Activated CD4-positive, alpha-beta T cell treated with anti-CD3 and anti-CD28 coated beads, Interleukin-2, amount 50 U/mL, for 48 hours (primary cell): ENCODE measurements around the gene SCCPDH.
"Not testable (repeated sequence)": the region's sequence is repeated elsewhere in the genome, so short reads cannot be mapped to it uniquely, and the experiment has no call there.

ENCODE experiments used
- DNase-seq, 2 experiments: peaks; one replicate each; pipeline ENCODE4 v3.0.0-alpha.2; 2020

The SCCPDH gene

DNA sequence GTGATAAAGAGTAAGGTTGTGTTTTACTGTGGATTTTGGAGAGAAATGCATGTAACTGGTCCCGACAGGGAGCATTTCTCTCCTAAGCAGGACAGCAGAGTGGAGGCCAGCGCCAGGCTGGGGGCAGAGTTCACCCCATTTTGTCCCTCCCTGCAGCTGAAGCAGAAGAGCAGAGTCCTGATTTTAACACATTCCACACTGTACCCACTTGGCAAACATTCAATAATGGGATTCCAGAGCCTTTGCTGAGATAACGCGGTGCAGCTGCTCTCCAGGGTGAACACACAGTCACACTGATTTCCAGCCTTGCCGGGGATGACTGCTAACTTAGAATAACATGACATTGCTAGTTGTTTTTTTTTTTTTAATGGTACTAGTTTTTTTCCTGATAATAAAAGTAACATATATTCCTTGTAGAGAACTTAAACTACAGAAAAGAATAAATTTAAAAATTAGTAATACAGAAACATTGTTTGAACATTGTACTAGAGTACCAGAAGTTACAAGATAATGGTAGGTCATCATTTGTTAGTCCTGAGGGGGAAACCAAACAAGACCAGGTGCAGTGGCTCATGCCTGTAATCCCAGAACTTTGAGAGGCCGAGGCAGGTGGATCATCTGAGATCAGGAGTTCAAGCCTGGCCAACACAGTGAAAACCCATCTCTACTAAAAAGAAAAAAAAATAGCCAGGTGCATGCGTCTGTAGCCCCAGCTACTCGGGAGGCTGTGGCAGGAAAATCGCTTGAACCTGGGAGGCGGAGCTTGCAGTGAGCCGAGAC lies 77.2 kb downstream of the SCCPDH start:
- DNase-seq = no peak

- no peak for DNase-seq
Measured at GRCh38 chr1:246803373-246803772, 79.2 kb downstream of the SCCPDH start.

- no peak for DNase-seq
Measured at GRCh38 chr1:246803883-246804282, 79.7 kb downstream of the SCCPDH start.

DNA sequence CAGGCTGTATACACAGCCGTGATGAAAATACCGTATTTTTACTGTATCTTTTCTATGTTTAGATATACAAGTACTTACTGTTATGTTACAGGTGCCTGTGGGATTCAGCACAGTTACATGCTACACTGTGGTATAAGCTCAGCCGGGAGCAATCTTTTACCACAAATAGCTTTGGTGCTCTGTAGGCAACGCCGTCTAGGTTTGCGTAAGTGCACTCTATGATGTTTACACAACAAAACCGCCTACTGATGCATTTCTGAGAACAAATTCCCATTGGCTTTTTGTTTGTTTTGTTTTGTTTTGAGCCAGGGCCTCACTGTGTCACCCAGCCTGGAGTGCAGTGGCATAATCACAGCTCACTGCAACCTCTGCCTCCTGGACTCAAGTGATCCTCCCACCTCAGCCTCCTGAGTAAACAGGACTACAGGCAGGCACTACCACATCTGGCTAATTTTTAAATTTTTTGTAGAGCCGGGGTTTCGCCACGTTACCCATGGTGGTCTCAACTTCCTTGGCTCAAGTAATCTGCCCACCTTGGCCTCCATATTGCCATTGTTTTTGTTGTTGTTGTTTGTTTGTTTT lies 81.0 kb downstream of the SCCPDH start:
- no peak for DNase-seq

DNA sequence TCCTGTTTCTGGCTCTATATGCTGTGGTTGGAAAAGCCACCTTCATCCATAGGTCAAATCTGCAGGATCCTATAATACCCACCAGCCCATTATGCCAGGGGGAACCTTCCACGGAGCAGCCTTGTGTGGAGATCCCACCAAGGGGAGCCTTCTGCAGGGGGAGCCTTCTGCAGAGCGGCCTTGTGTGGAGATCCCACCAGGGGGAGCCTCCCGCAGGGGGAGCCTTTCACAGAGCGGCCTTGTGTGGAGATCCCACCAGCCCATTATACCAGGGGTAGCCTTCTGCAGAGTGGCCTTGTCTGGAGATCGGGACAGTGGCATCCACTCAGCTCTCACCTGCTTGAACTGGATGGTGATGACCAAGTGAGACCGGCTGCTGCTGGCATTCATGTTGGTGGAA lies 85.3 kb downstream of the SCCPDH start:
- no peak for DNase-seq

- no peak for DNase-seq
Measured at GRCh38 chr1:246811985-246812384, 87.8 kb downstream of the SCCPDH start.

- not testable (repeated sequence) for DNase-seq
Measured at GRCh38 chr1:246813325-246813724, 89.1 kb downstream of the SCCPDH start.

- DNase-seq = no peak
Measured at GRCh38 chr1:246814890-246815289, 90.7 kb downstream of the SCCPDH start.

- no peak for DNase-seq
Measured at GRCh38 chr1:246815693-246816270, 91.6 kb downstream of the SCCPDH start.
